D721Med (cell line): ENCODE measurements around the gene PHACTR4.

Source experiments
- DNase-seq: peaks from one replicate; pipeline ENCODE4 v3.0.0; 2011; ENCODE audit warnings: low spot score; ENCODE audit not compliant: insufficient read length
- FAIRE-seq: peaks from 2 replicates; lab custom pipeline; 2011; peaks lifted over from hg19 to GRCh38; lab: Jason Lieb, UNC
- TF ChIP-seq, protein P1 (sequence below): IDR thresholded peaks from 2 replicates; pipeline ENCODE4 v1.5.1; 2012; ENCODE audit warnings: mild to moderate bottlenecking, control low read depth; ENCODE audit not compliant: insufficient read depth; ENCODE audit errors: missing control alignments

The PHACTR4 gene

DNA sequence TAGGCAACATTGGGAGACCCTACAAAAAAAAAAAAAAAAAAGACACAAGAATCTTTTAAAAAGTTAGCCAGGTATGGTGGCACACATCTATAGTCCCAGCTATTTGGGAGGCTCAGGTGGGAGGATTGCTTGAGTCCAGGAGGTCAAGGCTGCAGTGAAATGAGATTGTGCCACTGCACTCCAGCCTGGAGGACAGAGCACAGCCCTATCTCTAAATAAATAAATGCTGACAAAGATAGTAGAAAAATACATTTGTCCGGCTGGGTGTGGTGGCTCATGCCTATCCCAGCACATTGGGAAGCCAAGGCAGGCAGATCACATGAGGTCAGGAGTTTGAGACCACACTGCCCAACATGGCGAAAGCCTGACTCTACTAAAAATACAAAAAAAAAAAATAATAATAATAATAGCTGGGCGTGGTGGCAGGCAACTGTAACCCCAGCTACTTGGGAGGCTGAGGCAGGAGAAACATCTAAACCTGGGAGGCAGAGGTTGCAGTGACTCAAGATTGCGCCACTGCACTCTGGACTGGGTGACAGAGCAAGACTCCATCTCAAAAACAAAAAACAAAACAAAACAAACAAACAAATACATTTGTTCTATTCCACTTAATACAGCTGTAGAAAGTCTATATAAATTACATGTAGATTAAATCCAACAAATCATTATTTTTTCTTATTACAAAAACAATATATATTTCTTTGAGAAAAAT lies 48.5 kb downstream of the PHACTR4 start:
- FAIRE-seq (no peak), DNase-seq (no peak)
- TF ChIP-seq, protein P1, sequence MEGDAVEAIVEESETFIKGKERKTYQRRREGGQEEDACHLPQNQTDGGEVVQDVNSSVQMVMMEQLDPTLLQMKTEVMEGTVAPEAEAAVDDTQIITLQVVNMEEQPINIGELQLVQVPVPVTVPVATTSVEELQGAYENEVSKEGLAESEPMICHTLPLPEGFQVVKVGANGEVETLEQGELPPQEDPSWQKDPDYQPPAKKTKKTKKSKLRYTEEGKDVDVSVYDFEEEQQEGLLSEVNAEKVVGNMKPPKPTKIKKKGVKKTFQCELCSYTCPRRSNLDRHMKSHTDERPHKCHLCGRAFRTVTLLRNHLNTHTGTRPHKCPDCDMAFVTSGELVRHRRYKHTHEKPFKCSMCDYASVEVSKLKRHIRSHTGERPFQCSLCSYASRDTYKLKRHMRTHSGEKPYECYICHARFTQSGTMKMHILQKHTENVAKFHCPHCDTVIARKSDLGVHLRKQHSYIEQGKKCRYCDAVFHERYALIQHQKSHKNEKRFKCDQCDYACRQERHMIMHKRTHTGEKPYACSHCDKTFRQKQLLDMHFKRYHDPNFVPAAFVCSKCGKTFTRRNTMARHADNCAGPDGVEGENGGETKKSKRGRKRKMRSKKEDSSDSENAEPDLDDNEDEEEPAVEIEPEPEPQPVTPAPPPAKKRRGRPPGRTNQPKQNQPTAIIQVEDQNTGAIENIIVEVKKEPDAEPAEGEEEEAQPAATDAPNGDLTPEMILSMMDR, result no peak

DNA sequence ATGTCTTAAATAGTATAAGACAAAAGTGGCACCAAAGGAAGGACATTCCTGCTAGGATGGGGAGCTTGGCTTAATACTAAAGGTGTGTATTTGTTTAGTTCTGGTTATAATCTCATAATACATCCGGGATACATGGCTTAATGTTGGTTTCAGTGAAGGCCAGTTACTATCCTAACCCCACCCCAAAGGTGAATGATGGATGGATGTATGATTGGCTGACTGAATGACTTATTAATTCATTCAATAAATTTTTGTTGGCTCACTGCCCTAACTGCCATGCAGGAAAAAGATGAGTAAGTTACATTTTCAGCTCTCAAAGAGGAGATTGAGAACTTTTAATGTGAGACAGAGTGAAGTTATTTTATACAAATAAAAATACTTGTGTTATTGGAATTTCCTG lies 52.2 kb downstream of the PHACTR4 start:
- FAIRE-seq, result no peak
- no peak for DNase-seq
- TF ChIP-seq, protein P1, result no peak

DNA sequence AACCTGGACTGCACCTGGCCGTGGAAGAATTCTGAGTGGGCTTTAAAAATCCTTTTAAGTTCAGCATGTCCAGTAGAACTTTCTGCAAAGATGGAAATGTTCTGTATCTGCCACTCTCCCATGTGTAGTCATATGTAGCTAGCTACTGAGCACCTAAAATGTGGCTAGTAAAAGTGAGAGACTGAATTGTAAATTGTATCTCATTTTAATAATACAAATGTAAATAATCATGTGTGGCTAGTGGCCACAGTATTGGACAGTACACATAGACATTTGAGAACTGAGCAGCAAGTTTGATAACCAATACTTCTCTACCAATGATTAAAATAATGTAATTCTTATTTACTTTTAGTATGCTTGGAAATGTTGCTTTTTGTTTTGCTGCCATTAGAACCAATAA lies 57.3 kb downstream of the PHACTR4 start:
- TF ChIP-seq, protein P1, result no peak
- FAIRE-seq (no peak), DNase-seq (no peak)

DNA sequence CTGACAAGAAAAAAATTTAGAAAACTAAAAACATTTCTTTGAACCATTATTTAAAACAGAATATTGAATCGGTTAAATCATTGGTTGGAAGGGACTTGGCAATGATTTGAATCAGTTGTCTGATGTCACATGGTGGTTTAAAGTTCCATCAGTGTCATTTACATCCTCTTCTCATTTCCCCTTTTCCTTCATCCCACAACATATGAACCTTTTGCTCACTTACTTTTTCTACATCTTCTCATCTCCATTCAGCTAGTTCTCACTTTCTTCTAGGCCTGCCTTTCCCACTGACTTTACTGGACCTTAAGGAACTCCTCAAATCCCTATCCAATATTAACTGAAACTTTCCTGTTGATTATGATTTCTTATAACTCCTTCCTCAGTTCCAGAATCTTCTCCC lies 58.5 kb downstream of the PHACTR4 start:
- no peak for DNase-seq
- TF ChIP-seq, protein P1, result no peak
- no peak for FAIRE-seq

DNA sequence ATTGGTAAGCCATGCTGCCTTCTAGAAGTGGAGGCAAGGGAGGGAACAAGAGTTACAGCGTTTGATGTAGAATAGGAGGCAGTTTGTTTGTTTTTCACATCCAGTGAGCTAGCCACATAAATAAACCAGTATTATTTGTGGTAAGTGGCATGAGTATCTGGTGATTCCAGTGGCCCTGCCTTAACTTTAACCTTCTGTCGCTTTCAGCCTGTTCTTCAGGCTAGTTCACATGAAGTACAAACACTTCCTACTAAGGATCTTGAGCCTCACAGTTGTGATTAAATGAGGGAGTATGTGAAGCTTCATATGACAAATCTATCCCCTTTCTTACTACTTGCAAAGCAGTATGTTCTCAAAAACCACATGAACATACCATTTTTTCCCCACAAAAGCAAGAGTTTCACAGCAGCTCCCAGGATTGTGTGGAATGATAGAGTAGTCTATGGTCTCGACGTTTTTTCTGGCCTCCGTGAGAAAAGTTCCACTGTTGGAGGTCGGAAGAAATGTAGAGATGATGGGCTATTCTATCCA lies 59.5 kb downstream of the PHACTR4 start:
- TF ChIP-seq, protein P1, result no peak
- FAIRE-seq (no peak), DNase-seq (no peak)

DNA sequence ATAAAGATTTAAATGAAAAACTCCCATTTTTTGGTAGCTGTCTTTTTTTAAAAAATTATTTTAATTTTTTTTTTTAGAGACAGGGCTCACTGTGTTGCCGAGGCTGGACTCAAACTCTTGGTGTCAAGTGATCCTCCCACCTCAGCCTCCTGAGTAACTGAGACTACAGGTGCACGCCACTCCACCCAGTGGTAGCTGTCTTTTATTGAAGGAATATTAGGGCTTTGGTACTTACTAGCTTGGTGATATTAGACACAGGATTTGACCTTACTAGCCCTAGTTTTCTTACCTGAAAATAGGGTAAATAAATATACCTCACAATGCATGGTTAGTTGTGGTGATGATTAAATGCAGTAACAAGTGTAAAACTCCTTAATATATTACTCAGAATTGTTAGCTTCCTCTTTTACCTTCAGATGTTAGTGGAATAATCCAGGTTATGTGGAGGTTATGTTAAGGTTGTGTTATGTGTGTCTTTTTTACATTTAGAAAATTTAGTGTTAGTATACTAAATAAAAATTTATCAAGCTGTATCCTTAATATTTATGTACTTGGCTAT lies 66.8 kb downstream of the PHACTR4 start:
- no peak for FAIRE-seq
- no peak for DNase-seq
- TF ChIP-seq, protein P1, result peak; percentile 7

DNA sequence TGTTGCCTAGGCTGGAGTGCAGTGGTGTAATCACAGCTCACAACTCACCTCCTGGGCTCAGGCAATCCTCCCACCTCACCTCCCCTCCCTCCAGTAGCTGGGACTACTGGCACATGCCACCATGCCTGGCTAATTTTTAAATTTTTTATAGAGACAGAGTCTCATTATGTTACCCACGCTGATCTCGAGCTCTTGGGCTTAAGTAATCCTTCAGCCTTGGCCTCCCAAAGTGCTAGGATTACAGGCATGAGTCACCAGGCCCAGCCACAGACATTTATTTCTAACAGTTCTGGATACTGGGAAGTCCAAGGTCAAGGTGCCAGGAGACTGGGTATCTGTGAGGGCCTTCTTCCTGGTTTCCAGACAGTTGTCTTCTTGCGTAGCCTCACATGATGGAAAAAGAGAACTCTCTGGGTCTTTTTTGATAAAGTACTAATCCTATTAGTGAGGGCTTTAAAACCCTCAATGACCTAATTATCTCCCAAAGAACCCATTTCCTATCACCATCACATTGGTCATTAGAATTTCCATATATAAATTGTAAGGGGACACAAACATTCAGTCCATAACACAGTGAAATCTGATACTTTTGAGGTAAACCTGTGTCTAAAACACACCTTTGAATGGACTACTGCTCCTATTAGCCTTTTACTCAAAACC lies 67.9 kb downstream of the PHACTR4 start:
- DNase-seq (no peak), FAIRE-seq (no peak)
- TF ChIP-seq, protein P1, result no peak
